ENCODE measurements around the gene HSPA4. TPM values are rescaled to one million over a fixed set of nuclear protein-coding genes. Genes with fewer than 3 reads are reported as not detected.

Gene HSPA4
- total RNA-seq: 104 and 134 TPM in 2 replicates

GRCh38 chr5:133051542-133052316, at the start of gene HSPA4:
Gene HSPA4 (plus strand): TSS chr5:133052013. CDS start chr5:133052251, 238 bp downstream.

GRCh38 chr5:133025804-133026663, 25.8 kb upstream of the HSPA4 start, which contains the start of gene ZCCHC10:
Gene ZCCHC10 (minus strand): TSS chr5:133026549. CDS start chr5:133026537, 12 bp downstream.

Small RNAs within 50 kb of the gene (small RNA-seq; reads per million reads assigned to genes)
- gene AC113410.1 (not detected), gene AC113410.3 (not detected)

Other genes with a start within 250 kb of the HSPA4 start
- not detected in 2 replicates for gene SOWAHA, start 238.7 kb upstream of the HSPA4 start, total RNA-seq
- gene SHROOM1, start 221.4 kb upstream of the HSPA4 start, total RNA-seq: 8.2 and 9.8 TPM in 2 replicates
- 0.19 and 0.33 TPM in 2 replicates for gene GDF9, start 185.5 kb upstream of the HSPA4 start, total RNA-seq
- gene UQCRQ, start 185.4 kb upstream of the HSPA4 start, total RNA-seq: 65.9 and 78.7 TPM in 2 replicates
- gene LEAP2, start 178.3 kb upstream of the HSPA4 start, total RNA-seq: not detected in 2 replicates
- 83.9 and 84.4 TPM in 2 replicates for gene AFF4, start 88.4 kb upstream of the HSPA4 start, total RNA-seq
- gene ZCCHC10, start 25.5 kb upstream of the HSPA4 start, total RNA-seq: 18.0 and 19.7 TPM in 2 replicates